ENCODE results near the gene TNS1. TPM values are rescaled to one million over a fixed set of nuclear protein-coding genes. Genes with fewer than 3 reads are reported as not detected.
A peak's percentile ranks its signal among the peaks of the same experiment; 100 is the strongest.

TNS1 gene
- total and polyA plus RNA-seq, 8 donors: 38.5 to 166 (median 102) TPM

- no peak overlapping the region for H3K4me3 ChIP-seq
- H3K4me1 ChIP-seq: peaks cover 23 to 37% (median 34%) of the 10 kb centered on the region in 3 donors
- DNase-seq (peak in 3 of 6 donors; percentile 49 to 54 (median 53)), FAIRE-seq (no peak), ATAC-seq (no peak)
- H3K27me3 ChIP-seq: no peaks in the 10 kb centered on the region
- H3K27ac ChIP-seq: peak overlapping the region in 1 of 4 donors; percentile 89
- no peak for TF ChIP-seq CTCF (IDR thresholded peaks at IDR 0.05)
- WGBS, 2 donors: 88 to 91% methylated on average over 9 of the region's 9 CpGs
- intact Hi-C loops (cut with DNase I): loop anchor here in 2 of 3 donors (5.0 kb wide), 2 partner anchors 94 to 204 kb away; no protein-coding TSS in a partner anchor
- no peaks in the 10 kb centered on the region for H3K9me3 ChIP-seq
- peaks cover 0 to 9% (median 0%) of the 10 kb centered on the region in 3 donors for H3K36me3 ChIP-seq
Measured at GRCh38 chr2:217990791-217991465, 11.9 kb downstream of the TNS1 start.

GRCh38 chr2:217990389-217990788 is 12.4 kb downstream of the TNS1 start:
- FAIRE-seq (no peak), ATAC-seq (no peak), DNase-seq (peak in 2 of 6 donors; percentile 8 to 31)
- TF ChIP-seq CTCF (IDR thresholded peaks at IDR 0.05): no peak
- Histone ChIP-seq H3K27me3 (no peaks in the 10 kb centered on the region), H3K9me3 (no peaks in the 10 kb centered on the region), H3K27ac (no peak overlapping the region), H3K4me3 (no peak overlapping the region), H3K36me3 (peaks cover 0 to 9% (median 0%) of the 10 kb centered on the region in 3 donors), H3K4me1 (peaks cover 23 to 37% (median 34%) of the 10 kb centered on the region in 3 donors)
- 89 to 92% methylated on average over 3 of the region's 3 CpGs for WGBS, 2 donors
- intact Hi-C loops (cut with DNase I): loop anchor here in 2 of 3 donors (5.0 kb wide), 2 partner anchors 93 to 203 kb away; no protein-coding TSS in a partner anchor

- FAIRE-seq: no peak
- no peak overlapping the region for H3K4me3 ChIP-seq
- H3K9me3 ChIP-seq: no peaks in the 10 kb centered on the region
- peaks cover 23 to 33% (median 31%) of the 10 kb centered on the region in 3 donors for H3K4me1 ChIP-seq
- 63 to 66% methylated on average over 9 of the region's 9 CpGs for WGBS, 2 donors
- H3K27me3 ChIP-seq: no peaks in the 10 kb centered on the region
- peak overlapping the region in 3 of 4 donors; percentile 64 to 89 (median 88) for H3K27ac ChIP-seq
- intact Hi-C loops (cut with DNase I): no loop called here
- DNase-seq: peak in 3 of 6 donors; percentile 15 to 48 (median 28)
- peaks cover 0 to 9% (median 0%) of the 10 kb centered on the region in 3 donors for H3K36me3 ChIP-seq
- no peak for TF ChIP-seq CTCF (IDR thresholded peaks at IDR 0.05)
- no peak for ATAC-seq
Measured at GRCh38 chr2:217989221-217989948, 13.4 kb downstream of the TNS1 start.

GRCh38 chr2:217988840-217989204 is 14.0 kb downstream of the TNS1 start:
- peak overlapping the region; percentile 64 to 89 (median 80) for H3K27ac ChIP-seq
- peak in 1 of 4 donors; percentile 13 for TF ChIP-seq CTCF (IDR thresholded peaks at IDR 0.05)
- intact Hi-C loops (cut with DNase I): no loop called here
- DNase-seq: peak in 1 of 6 donors; percentile 25
- H3K36me3 ChIP-seq: peaks cover 0 to 9% (median 0%) of the 10 kb centered on the region in 3 donors
- H3K27me3 ChIP-seq: no peaks in the 10 kb centered on the region
- peak in 3 of 4 donors; percentile 2 to 5 (median 4) for ATAC-seq
- peaks cover 23 to 31% (median 29%) of the 10 kb centered on the region in 3 donors for H3K4me1 ChIP-seq
- no peaks in the 10 kb centered on the region for H3K9me3 ChIP-seq
- no peak for FAIRE-seq
- H3K4me3 ChIP-seq: no peak overlapping the region
- WGBS, 2 donors: 29 to 35% methylated on average over 4 of the region's 4 CpGs

All from pancreas (tissue), 10 donors.